KMS-11 (cell line): Measurements from ENCODE around the gene FBXL5.

Experiments
- H2AFZ ChIP-seq: fragments of 200-600 bp; sonication (generic); 2 replicates; pipeline ENCODE4 v1.6.1; 2016; ENCODE audit warnings: antibody characterized with exemption, mixed run types, low read depth
- H3K27ac ChIP-seq: fragments of 200-600 bp; sonication (generic); 2 replicates; pipeline ENCODE4 v1.6.1; 2016; ENCODE audit warnings: mild to moderate bottlenecking, mixed run types
- H3K27me3 ChIP-seq: fragments of 200-600 bp; sonication (generic); 2 replicates; pipeline ENCODE4 v1.6.1; 2017; ENCODE audit warnings: mild to moderate bottlenecking, low read depth, mixed run types, moderate library complexity; ENCODE audit not compliant: insufficient read depth
- H3K36me3 ChIP-seq: fragments of 200-600 bp; sonication (generic); 2 replicates; pipeline ENCODE4 v1.6.1; 2017; ENCODE audit warnings: mild to moderate bottlenecking, mixed run types; ENCODE audit not compliant: insufficient read depth
- H3K4me1 ChIP-seq: fragments of 200-600 bp; sonication (generic); 2 replicates; pipeline ENCODE4 v1.6.1; 2016; ENCODE audit warnings: mild to moderate bottlenecking, low read depth, mixed run types; ENCODE audit not compliant: poor library complexity, severe bottlenecking
- H3K4me2 ChIP-seq: fragments of 200-600 bp; sonication (generic); 2 replicates; pipeline ENCODE4 v1.7.0; 2016; ENCODE audit warnings: mild to moderate bottlenecking, mixed run types
- H3K4me3 ChIP-seq: fragments of 200-600 bp; sonication (generic); IDR thresholded peaks from 2 replicates; pipeline ENCODE4 v1.6.1; 2017; ENCODE audit warnings: low read depth, low read length, mixed read lengths; ENCODE audit not compliant: insufficient read depth
- H3K79me2 ChIP-seq: fragments of 200-600 bp; sonication (generic); 2 replicates; pipeline ENCODE4 v1.6.1; 2016; ENCODE audit warnings: low read depth, mixed run types; ENCODE audit not compliant: insufficient read depth
- H3K9ac ChIP-seq: fragments of 200-600 bp; sonication (generic); 2 replicates; pipeline ENCODE4 v1.6.1; 2016; ENCODE audit warnings: mild to moderate bottlenecking, mixed run types
- H4K20me1 ChIP-seq: fragments of 200-600 bp; sonication (generic); 2 replicates; pipeline ENCODE4 v1.6.1; 2016; ENCODE audit warnings: mild to moderate bottlenecking, mixed run types; ENCODE audit not compliant: insufficient read depth
- CTCF ChIP-seq: fragments of 200-600 bp; sonication (generic); conservative IDR thresholded peaks from 2 replicates; pipeline ENCODE4 v1.6.1; 2017; ENCODE audit warnings: low read depth, mild to moderate bottlenecking, antibody characterized with exemption, low read length, moderate library complexity, mixed read lengths

FBXL5 gene

GRCh38 chr4:15558561-15558960 lies 96.6 kb downstream of the FBXL5 start:
- Histone ChIP-seq H3K27ac (no peak overlapping the region), H3K36me3 (no peaks in the 10 kb centered on the region), H2AFZ (no peak overlapping the region), H3K4me2 (no peak overlapping the region), H3K4me3 (no peak overlapping the region), H3K9ac (no peak overlapping the region), H3K27me3 (no peaks in the 10 kb centered on the region), H3K4me1 (no peaks in the 10 kb centered on the region), H3K79me2 (no peaks in the 10 kb centered on the region), H4K20me1 (no peaks in the 10 kb centered on the region)
- no peak for TF ChIP-seq CTCF

- H3K27me3 ChIP-seq = no peaks in the 10 kb centered on the region
- no peaks in the 10 kb centered on the region for H3K79me2 ChIP-seq
- H3K9ac ChIP-seq = no peak overlapping the region
- no peak for TF ChIP-seq CTCF
- no peaks in the 10 kb centered on the region for H3K36me3 ChIP-seq
- H4K20me1 ChIP-seq = no peaks in the 10 kb centered on the region
- H3K4me3 ChIP-seq = no peak overlapping the region
- no peaks in the 10 kb centered on the region for H3K4me1 ChIP-seq
- H2AFZ ChIP-seq = no peak overlapping the region
- H3K27ac ChIP-seq = no peak overlapping the region
- H3K4me2 ChIP-seq = no peak overlapping the region
Observed at GRCh38 chr4:15557786-15558550, 97.2 kb downstream of the FBXL5 start.

- no peak overlapping the region for H2AFZ ChIP-seq
Observed at GRCh38 chr4:15556511-15557092, 98.6 kb downstream of the FBXL5 start.

More at GRCh38 chr4:15556511-15557092, 98.6 kb downstream of the FBXL5 start:
- Histone ChIP-seq H4K20me1 (no peaks in the 10 kb centered on the region), H3K27me3 (no peaks in the 10 kb centered on the region), H3K9ac (no peak overlapping the region), H3K36me3 (no peaks in the 10 kb centered on the region), H3K27ac (no peak overlapping the region), H3K4me3 (no peak overlapping the region), H3K4me2 (no peak overlapping the region), H3K79me2 (no peaks in the 10 kb centered on the region), H3K4me1 (no peaks in the 10 kb centered on the region)
- TF ChIP-seq CTCF = no peak
